Prostate gland (tissue), 2 donors: Measurements from ENCODE around the gene TUNAR.

Source experiments
- CTCF ChIP-seq, 4 experiments: fragments of 200-600 bp in 2 of 4; fragments of 450-650 bp in 2 of 4; sonication (generic) in 2 of 4; IDR thresholded peaks; 1 replicate in 3 of 4; 2 replicates in 1 of 4; pipeline ENCODE4 v1.5.1; 2016 to 2019; ENCODE audit warnings: antibody characterized with exemption in 4 of 4, mild to moderate bottlenecking in 2 of 4, moderate library complexity in 2 of 4
- POLR2AphosphoS5 ChIP-seq: sonication (generic); formaldehyde crosslinking; IDR thresholded peaks from one replicate; pipeline ENCODE4 v1.6.1; 2017; ENCODE audit warnings: antibody characterized with exemption

DNA sequence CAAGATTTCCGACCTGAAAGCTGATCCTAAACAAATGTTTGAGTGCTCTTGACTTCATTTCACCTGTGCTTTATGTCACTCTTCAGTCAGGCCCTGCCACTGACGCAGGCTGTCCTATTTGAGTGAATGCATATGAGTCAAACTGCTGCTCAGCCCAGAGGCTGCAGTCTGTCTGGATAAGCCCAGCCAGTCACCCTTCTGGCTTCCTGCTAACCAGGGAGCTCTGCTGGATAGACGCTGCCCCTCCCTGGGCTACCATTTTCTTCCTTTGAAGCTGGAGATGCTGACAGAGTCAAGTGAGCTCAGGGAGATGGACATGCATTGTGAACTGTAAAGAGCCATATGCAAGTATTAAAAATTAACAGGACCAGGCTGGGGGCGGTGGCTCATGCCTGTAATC, 5.1 kb upstream of the TUNAR start:
- TF ChIP-seq CTCF (IDR thresholded peaks at IDR 0.05) (no peak), POLR2AphosphoS5 (no peak)
